ENCODE results near the gene SIPA1L3.
"Not testable (repeated sequence)": the region's sequence is repeated elsewhere in the genome, so short reads cannot be mapped to it uniquely, and the experiment has no call there.

The SIPA1L3 gene

DNA sequence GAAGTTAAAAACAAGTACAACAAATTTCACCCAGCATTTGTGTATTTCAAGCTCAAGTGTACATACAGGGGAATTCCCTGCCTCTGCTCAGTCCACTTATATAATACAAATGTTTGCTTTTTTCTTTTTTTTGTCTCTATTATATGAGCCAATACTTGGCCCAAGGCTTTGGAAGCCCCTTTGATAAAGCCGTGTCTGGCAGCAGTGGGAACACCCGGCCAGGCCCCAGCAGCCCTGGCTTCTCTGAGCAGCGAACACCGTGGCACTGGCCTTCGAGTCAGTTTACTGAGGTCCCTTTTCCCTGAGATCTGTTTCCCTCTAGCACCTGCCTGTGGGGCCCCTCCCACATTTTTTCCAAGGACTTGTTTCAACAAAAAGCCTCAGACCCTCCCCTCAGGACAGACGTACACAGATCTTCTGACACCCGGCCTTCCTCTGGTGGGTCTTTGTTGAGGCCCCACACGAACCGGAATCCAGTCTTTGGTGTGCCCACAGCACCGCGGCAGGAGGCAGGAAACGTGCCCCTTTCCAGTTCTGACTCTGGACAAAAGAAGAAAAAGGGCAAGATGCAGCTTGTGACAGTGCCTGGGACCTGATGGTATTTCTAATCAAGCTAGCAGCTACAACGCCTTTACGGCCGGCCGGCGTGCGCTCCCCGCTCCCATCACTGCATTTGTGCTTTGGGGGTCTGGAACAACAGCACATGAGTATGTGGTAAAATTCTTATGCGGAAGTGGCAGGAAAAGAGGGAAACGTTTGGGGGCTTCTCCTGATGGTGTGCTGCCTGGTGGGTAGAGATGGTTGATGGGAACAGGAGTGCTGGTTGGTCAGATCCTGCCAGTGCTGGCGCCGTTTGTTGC lies 13.8 kb downstream of the SIPA1L3 start:
- Histone ChIP-seq H3K27me3 (ENCODE audit: insufficient read depth, low read length) (no peaks in the 10 kb centered on the region), H3K9me3 (ENCODE audit: insufficient read depth, low read depth, low read length) (no peaks in the 10 kb centered on the region), H3K4me3 (ENCODE audit: low read length) (no peak overlapping the region), H3K9ac (ENCODE audit: low read depth, low read length) (no peak overlapping the region), H3K27ac (ENCODE audit: low read length) (no peak overlapping the region), H3K4me1 (ENCODE audit: insufficient read depth, low read length) (no peaks in the 10 kb centered on the region; the same call in 1 of the 2 replicates), H3K36me3 (ENCODE audit: insufficient read depth, low read depth, low read length) (no peaks in the 10 kb centered on the region)

- not testable (repeated sequence) for H3K27me3 ChIP-seq (ENCODE audit: insufficient read depth, low read length); H3K36me3 ChIP-seq (ENCODE audit: insufficient read depth, low read depth, low read length); H3K4me3 ChIP-seq (ENCODE audit: low read length); H3K9me3 ChIP-seq (ENCODE audit: insufficient read depth, low read depth, low read length); H3K9ac ChIP-seq (ENCODE audit: low read depth, low read length); H3K27ac ChIP-seq (ENCODE audit: low read length)
- H3K4me1 ChIP-seq (ENCODE audit: insufficient read depth, low read length) = peaks cover 11% of the 10 kb centered on the region
Observed at GRCh38 chr19:37924573-37924972, 17.6 kb downstream of the SIPA1L3 start.

- Histone ChIP-seq H3K27me3 (ENCODE audit: insufficient read depth, low read length) (no peaks in the 10 kb centered on the region), H3K4me3 (ENCODE audit: low read length) (no peak overlapping the region), H3K9me3 (ENCODE audit: insufficient read depth, low read depth, low read length) (no peaks in the 10 kb centered on the region), H3K36me3 (ENCODE audit: insufficient read depth, low read depth, low read length) (no peaks in the 10 kb centered on the region), H3K27ac (ENCODE audit: low read length) (no peak overlapping the region), H3K4me1 (ENCODE audit: insufficient read depth, low read length) (peaks cover 13% of the 10 kb centered on the region), H3K9ac (ENCODE audit: low read depth, low read length) (no peak overlapping the region)
Observed at GRCh38 chr19:37925212-37925611, 18.2 kb downstream of the SIPA1L3 start.

DNA sequence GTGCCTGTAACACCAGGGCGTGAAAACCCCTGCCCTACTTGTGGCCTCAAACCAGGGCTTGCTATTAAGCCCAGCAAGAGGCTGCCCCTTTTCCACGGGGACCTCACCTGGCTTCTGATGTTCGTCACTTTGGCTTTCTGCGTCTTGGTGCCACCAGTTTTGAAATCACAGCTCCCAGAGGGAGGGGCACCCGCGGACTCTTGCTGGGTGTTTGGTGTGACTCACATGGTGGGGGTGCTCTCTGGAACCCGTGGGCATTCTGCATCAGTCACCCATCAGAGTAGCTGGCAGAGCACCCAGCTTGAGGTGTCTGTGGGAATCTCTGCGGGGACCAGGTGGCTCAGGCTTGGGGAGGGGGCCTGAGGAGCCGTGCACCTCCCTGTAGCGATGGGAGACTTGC lies 19.2 kb downstream of the SIPA1L3 start:
- Histone ChIP-seq H3K4me3 (ENCODE audit: low read length) (no peak overlapping the region), H3K27me3 (ENCODE audit: insufficient read depth, low read length) (no peaks in the 10 kb centered on the region), H3K36me3 (ENCODE audit: insufficient read depth, low read depth, low read length) (no peaks in the 10 kb centered on the region), H3K4me1 (ENCODE audit: insufficient read depth, low read length) (peaks cover 16% of the 10 kb centered on the region), H3K27ac (ENCODE audit: low read length) (no peak overlapping the region), H3K9ac (ENCODE audit: low read depth, low read length) (no peak overlapping the region), H3K9me3 (ENCODE audit: insufficient read depth, low read depth, low read length) (no peaks in the 10 kb centered on the region)

- Histone ChIP-seq H3K4me3 (ENCODE audit: low read length) (no peak overlapping the region), H3K36me3 (ENCODE audit: insufficient read depth, low read depth, low read length) (no peaks in the 10 kb centered on the region), H3K27ac (ENCODE audit: low read length) (no peak overlapping the region), H3K4me1 (ENCODE audit: insufficient read depth, low read length) (peaks cover 20% of the 10 kb centered on the region), H3K27me3 (ENCODE audit: insufficient read depth, low read length) (no peaks in the 10 kb centered on the region), H3K9ac (ENCODE audit: low read depth, low read length) (no peak overlapping the region), H3K9me3 (ENCODE audit: insufficient read depth, low read depth, low read length) (no peaks in the 10 kb centered on the region)
Observed at GRCh38 chr19:37926711-37927110, 19.7 kb downstream of the SIPA1L3 start.

DNA sequence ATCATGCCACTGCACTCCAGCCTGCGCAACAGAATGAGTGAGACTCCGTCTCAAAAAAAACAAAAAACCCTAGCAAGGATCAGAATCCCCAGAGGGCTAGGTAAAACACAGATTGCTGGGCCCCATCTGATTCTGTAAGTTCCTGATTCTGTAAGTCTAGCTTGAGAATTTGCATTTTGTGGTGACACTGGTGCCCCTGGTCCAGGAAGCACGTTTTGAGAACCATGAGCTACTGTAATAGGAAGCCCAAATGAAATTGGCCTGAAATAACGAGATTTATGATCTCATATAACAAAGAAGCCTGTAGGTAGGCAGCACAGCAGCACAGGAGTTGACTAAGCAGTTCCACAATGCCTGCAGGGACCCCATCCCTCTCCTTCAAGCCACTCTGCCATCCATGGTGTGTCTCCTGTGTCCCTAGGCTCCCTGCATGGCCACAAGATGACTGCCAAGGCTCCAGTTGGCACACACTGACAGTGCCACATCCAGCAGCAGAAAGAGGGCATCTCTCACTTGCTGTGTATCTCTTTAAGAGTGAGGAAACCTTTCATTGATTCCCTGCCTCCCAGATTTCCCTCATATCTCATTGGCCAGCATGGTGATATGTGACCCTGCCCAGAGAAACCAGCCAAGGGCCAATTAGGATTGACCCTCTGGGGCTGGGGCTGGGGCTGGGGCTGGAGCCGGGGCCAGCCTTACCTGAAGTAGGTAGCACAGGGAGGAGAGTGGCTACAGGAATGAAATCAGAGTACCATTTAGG lies 21.7 kb downstream of the SIPA1L3 start:
- no peak overlapping the region for H3K27ac ChIP-seq (ENCODE audit: low read length)
- no peak overlapping the region for H3K9ac ChIP-seq (ENCODE audit: low read depth, low read length)
- H3K4me1 ChIP-seq (ENCODE audit: insufficient read depth, low read length) = peaks cover 36% of the 10 kb centered on the region
- peak overlapping the region; percentile 4; the same call in 1 of the 2 replicates for H3K4me3 ChIP-seq (ENCODE audit: low read length)
- H3K9me3 ChIP-seq (ENCODE audit: insufficient read depth, low read depth, low read length) = no peaks in the 10 kb centered on the region
- H3K36me3 ChIP-seq (ENCODE audit: insufficient read depth, low read depth, low read length) = no peaks in the 10 kb centered on the region
- H3K27me3 ChIP-seq (ENCODE audit: insufficient read depth, low read length) = no peaks in the 10 kb centered on the region

DNA sequence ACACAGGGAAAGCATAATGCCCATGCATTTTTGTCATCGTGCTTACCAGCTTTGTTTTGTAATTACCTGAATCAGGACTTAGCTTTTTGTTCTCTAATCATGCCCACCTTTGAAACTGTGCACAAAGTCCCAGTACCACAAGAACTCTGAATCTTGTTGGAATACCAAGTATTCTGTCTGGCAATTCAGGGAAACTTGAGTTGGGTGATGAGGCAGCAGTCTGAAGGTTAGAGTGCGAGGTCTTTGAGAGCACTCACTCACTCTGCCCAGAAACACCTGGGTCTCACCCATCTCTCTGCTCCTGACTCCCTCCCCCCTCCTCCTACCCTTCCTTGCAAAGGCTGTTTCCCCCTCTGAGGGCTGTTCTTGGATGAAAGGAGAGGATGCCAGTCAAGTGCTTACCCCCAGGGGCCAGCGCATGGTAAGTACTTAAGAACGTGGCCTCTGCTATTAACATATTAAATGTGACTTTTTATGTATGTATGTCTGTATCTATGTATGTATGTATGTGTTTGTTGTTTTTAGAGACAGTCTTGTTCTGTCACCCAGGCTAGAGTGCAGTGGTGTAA lies 22.4 kb downstream of the SIPA1L3 start:
- H3K36me3 ChIP-seq (ENCODE audit: insufficient read depth, low read depth, low read length) = no peaks in the 10 kb centered on the region
- no peaks in the 10 kb centered on the region for H3K27me3 ChIP-seq (ENCODE audit: insufficient read depth, low read length)
- H3K9me3 ChIP-seq (ENCODE audit: insufficient read depth, low read depth, low read length) = no peaks in the 10 kb centered on the region
- peaks cover 42% of the 10 kb centered on the region for H3K4me1 ChIP-seq (ENCODE audit: insufficient read depth, low read length)
- H3K4me3 ChIP-seq (ENCODE audit: low read length) = peak overlapping the region; percentile 4; the same call in 1 of the 2 replicates
- H3K27ac ChIP-seq (ENCODE audit: low read length) = peak overlapping the region; percentile 10
- peak overlapping the region; percentile 8; the same call in 1 of the 2 replicates for H3K9ac ChIP-seq (ENCODE audit: low read depth, low read length)

- no peak overlapping the region for H3K27ac ChIP-seq (ENCODE audit: low read length)
- peaks cover 42% of the 10 kb centered on the region for H3K4me1 ChIP-seq (ENCODE audit: insufficient read depth, low read length)
- peaks cover 6% of the 10 kb centered on the region for H3K9me3 ChIP-seq (ENCODE audit: insufficient read depth, low read depth, low read length)
- no peak overlapping the region for H3K4me3 ChIP-seq (ENCODE audit: low read length)
- peaks cover 3% of the 10 kb centered on the region; the same call in 1 of the 2 replicates for H3K36me3 ChIP-seq (ENCODE audit: insufficient read depth, low read depth, low read length)
- H3K27me3 ChIP-seq (ENCODE audit: insufficient read depth, low read length) = no peaks in the 10 kb centered on the region
- no peak overlapping the region for H3K9ac ChIP-seq (ENCODE audit: low read depth, low read length)
Observed at GRCh38 chr19:37930416-37930815, 23.4 kb downstream of the SIPA1L3 start.

GRCh38 chr19:37931881-37932655 lies 25.1 kb downstream of the SIPA1L3 start:
- peaks cover 5% of the 10 kb centered on the region; the same call in 1 of the 2 replicates for H3K36me3 ChIP-seq (ENCODE audit: insufficient read depth, low read depth, low read length)
- peaks cover 11% of the 10 kb centered on the region for H3K9me3 ChIP-seq (ENCODE audit: insufficient read depth, low read depth, low read length)
- H3K27me3 ChIP-seq (ENCODE audit: insufficient read depth, low read length) = no peaks in the 10 kb centered on the region
- H3K4me1 ChIP-seq (ENCODE audit: insufficient read depth, low read length) = peaks cover 42% of the 10 kb centered on the region
- H3K27ac ChIP-seq (ENCODE audit: low read length) = peak overlapping the region; percentile 20
- H3K4me3 ChIP-seq (ENCODE audit: low read length) = peak overlapping the region; percentile 51
- peak overlapping the region; percentile 78 for H3K9ac ChIP-seq (ENCODE audit: low read depth, low read length)

DNA sequence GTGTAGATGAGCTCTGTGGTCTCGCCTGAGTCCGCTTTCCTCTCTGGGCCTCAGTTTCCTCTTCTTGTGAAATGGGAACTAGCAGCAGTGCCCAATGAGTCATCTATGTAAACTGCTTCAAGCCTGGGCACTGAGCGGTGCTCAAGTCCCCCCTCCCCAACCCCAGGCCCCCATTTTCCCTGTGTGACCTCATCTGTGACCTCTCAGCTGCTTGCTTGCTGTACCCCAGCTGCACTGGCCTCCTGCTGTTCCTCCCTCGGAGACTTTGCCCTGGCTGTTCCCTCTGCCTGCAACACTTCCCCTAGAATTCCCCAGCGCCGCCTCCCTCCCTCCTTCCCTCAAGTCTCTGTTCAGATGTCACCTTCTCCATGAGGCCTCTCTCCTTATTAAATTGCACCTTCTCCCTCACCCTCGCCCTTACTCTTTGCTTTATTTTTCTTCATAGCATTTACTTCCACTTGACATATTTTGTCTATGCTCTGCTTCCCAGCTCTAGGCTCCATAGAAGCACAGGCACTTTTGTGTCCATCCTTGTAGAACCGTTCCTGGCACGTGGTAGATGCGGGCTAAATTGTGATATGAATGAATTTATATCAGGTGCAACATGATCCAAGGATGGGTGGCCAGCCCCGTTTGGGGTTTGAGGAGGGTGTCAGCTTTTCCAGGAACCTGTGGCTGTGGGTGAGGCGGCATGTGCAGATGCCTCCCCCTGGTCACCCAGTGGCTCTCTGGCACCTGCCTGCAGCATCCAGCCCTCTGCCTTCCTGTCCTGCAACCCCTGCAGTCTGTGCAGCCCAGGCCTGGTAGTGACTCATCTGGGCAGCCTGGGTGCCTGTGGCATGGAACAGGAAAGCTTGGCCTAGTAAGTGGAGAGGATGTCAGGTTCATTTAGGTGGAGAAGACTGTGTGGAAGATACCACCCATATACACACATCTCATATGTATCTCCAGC lies 26.3 kb downstream of the SIPA1L3 start:
- Histone ChIP-seq H3K9me3 (ENCODE audit: insufficient read depth, low read depth, low read length) (peaks cover 11% of the 10 kb centered on the region), H3K27me3 (ENCODE audit: insufficient read depth, low read length) (no peaks in the 10 kb centered on the region), H3K9ac (ENCODE audit: low read depth, low read length) (peak overlapping the region; percentile 78; the same call in 1 of the 2 replicates), H3K4me3 (ENCODE audit: low read length) (peak overlapping the region; percentile 51; the same call in 1 of the 2 replicates), H3K27ac (ENCODE audit: low read length) (no peak overlapping the region), H3K4me1 (ENCODE audit: insufficient read depth, low read length) (peaks cover 42% of the 10 kb centered on the region), H3K36me3 (ENCODE audit: insufficient read depth, low read depth, low read length) (peaks cover 5% of the 10 kb centered on the region; the same call in 1 of the 2 replicates)

All from iPS-20b (cell line).